GM12864 (cell line): ENCODE measurements around the gene CD300C.

ENCODE experiments used
- DNase-seq: peaks from one replicate; pipeline ENCODE4 v3.0.0-alpha.2; 2011; ENCODE audit warnings: low read depth
- H3K4me3 ChIP-seq: 2 replicates; pipeline ENCODE4 v1.5.1; 2011; ENCODE audit warnings: mild to moderate bottlenecking, low read depth, low read length, control low read depth
- CTCF ChIP-seq: IDR thresholded peaks from 2 replicates; pipeline ENCODE4 v1.5.1; 2011; ENCODE audit warnings: low read depth, mild to moderate bottlenecking, moderate library complexity, low read length, control low read depth, inconsistent platforms; ENCODE audit errors: missing control alignments

Gene CD300C

DNA sequence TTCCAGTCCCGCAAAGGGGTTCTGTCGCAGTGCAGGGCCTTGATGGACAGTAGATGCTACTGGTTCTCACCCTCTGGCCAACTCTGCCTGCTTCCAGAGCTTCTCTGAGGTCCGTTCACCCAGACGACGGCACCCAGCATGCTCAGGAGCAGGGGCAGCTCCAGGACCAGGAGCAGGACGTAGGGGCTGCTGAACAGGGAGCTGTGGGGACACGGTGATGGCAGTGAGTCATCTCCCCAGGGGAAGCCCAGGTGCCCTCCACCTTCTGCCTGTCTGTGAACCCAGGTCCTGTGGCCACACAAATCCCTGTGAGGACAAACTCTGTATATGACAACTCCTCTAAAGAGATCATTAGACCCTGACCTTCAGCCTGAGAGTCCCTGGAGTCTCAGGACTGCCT lies 3.4 kb upstream of the CD300C start:
- no peak for DNase-seq
- TF ChIP-seq CTCF: no peak
- H3K4me3 ChIP-seq: no peak overlapping the region

DNA sequence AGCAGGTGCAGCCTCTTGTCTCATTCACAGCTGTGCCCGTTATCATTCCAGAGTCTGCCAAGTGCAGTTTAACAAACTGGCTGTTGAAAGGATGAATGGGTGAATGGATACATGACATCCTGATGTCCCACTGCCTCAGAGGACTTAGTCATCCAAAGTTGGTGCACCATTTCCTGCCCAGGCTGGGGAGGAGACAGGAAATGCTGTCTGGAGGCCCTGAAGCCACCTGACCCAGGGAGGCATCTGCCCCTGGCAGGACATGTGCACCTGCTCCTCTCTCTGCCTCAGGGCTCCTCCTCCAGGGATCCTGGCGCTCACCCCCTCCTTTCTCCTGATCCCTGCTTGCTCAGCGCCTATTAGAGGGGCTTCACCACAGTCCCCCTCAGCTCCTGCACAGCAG lies 1.8 kb upstream of the CD300C start:
- DNase-seq: no peak
- no peak overlapping the region for H3K4me3 ChIP-seq
- no peak for TF ChIP-seq CTCF

- H3K4me3 ChIP-seq: no peak overlapping the region
- TF ChIP-seq CTCF: no peak
- DNase-seq: no peak
Measured at GRCh38 chr17:74547264-74547663, 1.3 kb upstream of the CD300C start.

GRCh38 chr17:74546586-74546985 lies 671 bp upstream of the CD300C start:
- DNase-seq: no peak
- TF ChIP-seq CTCF: no peak

GRCh38 chr17:74544991-74545842 lies 698 bp downstream of the CD300C start:
- H3K4me3 ChIP-seq: no peak overlapping the region
- no peak for DNase-seq
- TF ChIP-seq CTCF: no peak

More at GRCh38 chr17:74546586-74546985, 671 bp upstream of the CD300C start:
- H3K4me3 ChIP-seq: no peak overlapping the region

- TF ChIP-seq CTCF: no peak
- DNase-seq: no peak
- no peak overlapping the region for H3K4me3 ChIP-seq
Measured at GRCh38 chr17:74543891-74544760, 1.8 kb downstream of the CD300C start.
